A549 (cell line): Measurements from ENCODE around the gene COQ5. TPM values are rescaled to one million over a fixed set of nuclear protein-coding genes. Genes with fewer than 3 reads are reported as not detected.
A peak's percentile ranks its signal among the peaks of the same experiment; 100 is the strongest.

Source experiments
- ATAC-seq, 2 experiments: fragments of 200-7000 bp in 1 of 2; fragments of >200 bp in 1 of 2; cut with Nextera tagmentation in 1 of 2; cut with Tn5 transposase in 1 of 2; 3 replicates each; pipeline versions ENCODE4 v1.8.0 to v1.9.1; 2018 to 2020; ENCODE audit warnings: mild to moderate bottlenecking in 1 of 2, moderate library complexity in 1 of 2
- CTCF ChIA-PET: fragments of 300-600 bp; sonication (Branson Sonifier 250); formaldehyde crosslinking; extraction: SDS; loops from one replicate; lab custom pipeline; 2021; ENCODE audit warnings: antibody characterized with exemption, inconsistent platforms; lab: Yijun Ruan, JAX
- POLR2A ChIA-PET: fragments of 350-600 bp; formaldehyde crosslinking; extraction: SDS; loops from one replicate; lab custom pipeline; 2021; ENCODE audit warnings: antibody characterized with exemption, inconsistent platforms; lab: Yijun Ruan, JAX
- DNase-seq, 2 experiments: peaks; one replicate each; pipeline versions ENCODE4 v3.0.0 to v3.0.0-alpha.2; 2011 to 2016; ENCODE audit warnings: low read depth in 1 of 2, low spot score in 1 of 2
- FAIRE-seq: peaks from 2 replicates; lab custom pipeline; 2011; peaks lifted over from hg19 to GRCh38; lab: Jason Lieb, UNC
- H3K27ac ChIP-seq, 2 experiments: fragments of >200 bp; sonication (Bioruptor Twin); formaldehyde crosslinking; 3 replicates each; pipeline ENCODE4 v1.5.1; 2016 to 2017
- H3K4me1 ChIP-seq: fragments of >200 bp; sonication (Bioruptor Twin); formaldehyde crosslinking; 3 replicates; pipeline ENCODE4 v1.6.1; 2016
- H3K4me2 ChIP-seq: fragments of >200 bp; sonication (Bioruptor Twin); formaldehyde crosslinking; 3 replicates; pipeline ENCODE4 v1.6.1; 2016
- H3K4me3 ChIP-seq: fragments of >200 bp; sonication (Bioruptor Twin); formaldehyde crosslinking; 3 replicates; pipeline ENCODE4 v1.5.1; 2016
- H3K9me3 ChIP-seq: fragments of >200 bp; sonication (Bioruptor Twin); formaldehyde crosslinking; 3 replicates; pipeline ENCODE4 v1.6.1; 2016
- CBX2 ChIP-seq: fragments of 200-600 bp; sonication (generic); IDR thresholded peaks from 2 replicates; pipeline ENCODE4 v1.6.1; 2016; ENCODE audit warnings: low read depth, mild to moderate bottlenecking, borderline replicate concordance
- CTCF ChIP-seq: fragments of >200 bp; sonication (Bioruptor Twin); formaldehyde crosslinking; IDR thresholded peaks from 3 replicates; pipeline ENCODE4 v1.5.1; 2016
- E2F6 ChIP-seq: IDR thresholded peaks from 2 replicates; pipeline ENCODE4 v1.6.1; 2012; ENCODE audit warnings: low read depth, borderline replicate concordance
- FOSB ChIP-seq: fragments of 250-450 bp; sonication (Bioruptor Pico); IDR thresholded peaks from 2 replicates; pipeline ENCODE4 v1.5.0; 2020; ENCODE audit warnings: mild to moderate bottlenecking, moderate library complexity
- FOSL2 ChIP-seq, 2 experiments: fragments of 450-650 bp in 1 of 2; fragments of >200 bp in 1 of 2; sonication (Bioruptor Twin) in 1 of 2; formaldehyde crosslinking; IDR thresholded peaks; 2 replicates each; pipeline versions ENCODE4 v1.5.0 to v1.6.1; 2016 to 2020; ENCODE audit warnings: mild to moderate bottlenecking in 1 of 2, moderate library complexity in 1 of 2
- FOXS1 ChIP-seq: fragments of 250-450 bp; sonication (Bioruptor Pico); IDR thresholded peaks from 2 replicates; pipeline ENCODE4 v1.5.0; 2020; ENCODE audit warnings: mild to moderate bottlenecking, moderate library complexity
- HDAC2 ChIP-seq: fragments of 200-600 bp; sonication (generic); IDR thresholded peaks from 2 replicates; pipeline ENCODE4 v1.6.1; 2016
- HES2 ChIP-seq: fragments of >200 bp; sonication (Bioruptor Twin); formaldehyde crosslinking; IDR thresholded peaks from 2 replicates; pipeline ENCODE4 v1.6.1; 2016
- JUNB ChIP-seq: fragments of >200 bp; sonication (Bioruptor Twin); formaldehyde crosslinking; IDR thresholded peaks from 2 replicates; pipeline ENCODE4 v1.6.1; 2016
- KDM1A ChIP-seq: fragments of 200-600 bp; sonication (generic); IDR thresholded peaks from 2 replicates; pipeline ENCODE4 v1.6.1; 2016; ENCODE audit warnings: low read depth, mild to moderate bottlenecking
- MAFK ChIP-seq: fragments of 450-650 bp; IDR thresholded peaks from 2 replicates; pipeline ENCODE4 v1.6.1; 2014; ENCODE audit not compliant: partially characterized antibody
- MYC ChIP-seq: IDR thresholded peaks from 2 replicates; pipeline ENCODE4 v1.6.1; 2012; ENCODE audit warnings: mild to moderate bottlenecking, inconsistent platforms, low read length, improper control_type of control experiment, borderline replicate concordance
- NR3C1 ChIP-seq: fragments of >200 bp; sonication (Bioruptor Twin); formaldehyde crosslinking; IDR thresholded peaks from 3 replicates; pipeline ENCODE4 v1.6.1; 2017
- PBX3 ChIP-seq: IDR thresholded peaks from 2 replicates; pipeline ENCODE4 v1.6.1; 2012
- POLR2A ChIP-seq: IDR thresholded peaks from 2 replicates; pipeline ENCODE4 v1.6.1; 2012; ENCODE audit warnings: mild to moderate bottlenecking, low read length
- RCOR1 ChIP-seq: fragments of 150-350 bp; IDR thresholded peaks from 2 replicates; pipeline ENCODE4 v1.6.1; 2014; ENCODE audit warnings: antibody characterized with exemption, low read length, low read depth
- SMC3 ChIP-seq: fragments of >200 bp; sonication (Bioruptor Twin); formaldehyde crosslinking; IDR thresholded peaks from 3 replicates; pipeline ENCODE4 v1.6.1; 2018; ENCODE audit warnings: inconsistent platforms
- TP53 ChIP-seq: fragments of 250-450 bp; sonication (Bioruptor Pico); IDR thresholded peaks from 2 replicates; pipeline ENCODE4 v1.5.0; 2021; ENCODE audit warnings: mild to moderate bottlenecking, moderate library complexity
- WGBS: methylation state at CpG from one replicate; pipeline ENCODE4 v1.1.6; 2017; ENCODE audit errors: missing lambda C conversion rate; 5-methylcytosine and 5-hydroxymethylcytosine counted together
- polyA plus RNA-seq, 4 experiments: library from polyadenylated mRNA; depleted of rRNA in 3 of 4; stranded (reverse); fragments of >200 nt; fragmentation: RNase III in 1 of 4; extraction: RNeasy Plus Mini Kit Qiagen cat#74134 plus additional on column Dnase treatment in 1 of 4; gene quantifications; 2 replicates in 3 of 4; 3 replicates in 1 of 4; pipeline ENCODE4 v1.2.3, GENCODE V29; 2011 to 2017
- TF ChIP-seq, protein P1 (sequence below): fragments of 250-450 bp; sonication (Bioruptor Pico); IDR thresholded peaks from 2 replicates; pipeline ENCODE4 v1.5.0; 2020; ENCODE audit warnings: low read depth, mild to moderate bottlenecking, moderate library complexity
- TF ChIP-seq, protein P2 (sequence below): fragments of 450-650 bp; IDR thresholded peaks from 2 replicates; pipeline ENCODE4 v1.6.1; 2014; ENCODE audit warnings: antibody characterized with exemption

The COQ5 gene
- polyA plus RNA-seq, 2 of the 4 experiments (the other 2 are of a cell fraction) = 49.6 to 100.0 TPM

DNA sequence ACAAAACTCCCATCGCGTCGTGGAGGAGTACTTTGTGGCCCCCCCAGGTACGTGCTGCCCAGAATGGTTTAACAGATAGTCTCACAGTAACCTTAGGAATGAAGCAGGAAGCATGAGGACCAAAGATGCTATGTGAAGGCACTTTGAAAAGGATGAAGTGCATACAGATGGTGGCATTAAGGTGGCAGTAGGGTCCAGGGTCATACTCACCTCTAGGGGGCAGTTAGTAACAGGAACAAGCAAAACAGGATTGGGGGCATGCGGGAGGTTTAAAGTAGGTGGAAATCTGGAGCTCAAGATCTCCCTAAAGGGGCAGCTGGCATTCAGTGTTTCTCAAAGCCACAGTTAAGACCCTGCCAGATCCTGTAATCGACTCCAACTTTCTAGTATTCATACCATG lies 71.8 kb downstream of the COQ5 start:
- H3K4me2 ChIP-seq = no peak overlapping the region
- peak; percentile 44 to 45 for DNase-seq
- TF ChIP-seq, protein P1, sequence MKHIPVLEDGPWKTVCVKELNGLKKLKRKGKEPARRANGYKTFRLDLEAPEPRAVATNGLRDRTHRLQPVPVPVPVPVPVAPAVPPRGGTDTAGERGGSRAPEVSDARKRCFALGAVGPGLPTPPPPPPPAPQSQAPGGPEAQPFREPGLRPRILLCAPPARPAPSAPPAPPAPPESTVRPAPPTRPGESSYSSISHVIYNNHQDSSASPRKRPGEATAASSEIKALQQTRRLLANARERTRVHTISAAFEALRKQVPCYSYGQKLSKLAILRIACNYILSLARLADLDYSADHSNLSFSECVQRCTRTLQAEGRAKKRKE (CRISPR knock-in tag) = no peak
- TF ChIP-seq CTCF = peak; percentile 32
- TF ChIP-seq JUNB = no peak
- TF ChIP-seq, all 56 proteins: peak for 1
- no peaks in the 10 kb centered on the region for H3K4me1 ChIP-seq
- H3K9me3 ChIP-seq = no peaks in the 10 kb centered on the region
- H3K27ac ChIP-seq = no peak overlapping the region
- WGBS = 91% methylated on average over 6 of the region's 6 CpGs
- peak; percentile 60 to 71; a peak in 5 of 6 replicates for ATAC-seq
- ChIA-PET CTCF (interaction anchor here (0.8 to 12.0 kb wide), 12 partner anchors 9 to 131 kb away, joined by 3 to 167 read pairs (median 3); partner anchors contain the start of genes PLA2G1B and SRSF9), POLR2A (interaction anchor here (0.6 to 0.7 kb wide), 2 partner anchors 39 to 192 kb away, joined by 3 to 6 read pairs; no protein-coding TSS in a partner anchor)
- no peak for FAIRE-seq
- H3K4me3 ChIP-seq = no peak overlapping the region

DNA sequence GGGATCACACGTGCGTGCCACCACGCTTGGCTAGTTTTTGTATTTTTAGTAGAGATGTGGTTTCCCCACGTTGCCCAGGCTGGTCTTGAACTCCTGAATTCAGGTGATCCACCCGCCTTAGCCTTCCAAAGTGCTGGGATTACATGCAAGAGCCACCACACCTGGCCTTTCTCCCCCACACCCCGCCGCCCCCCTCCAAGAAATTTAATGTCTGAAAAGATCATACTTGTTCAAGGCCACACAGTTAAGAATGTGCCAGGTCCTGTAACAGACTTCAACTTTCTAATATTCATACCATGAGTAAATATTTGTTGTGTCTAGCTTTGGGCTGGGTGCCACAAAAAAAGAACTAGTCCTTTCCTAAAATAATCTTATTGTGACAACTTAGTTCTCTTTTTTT lies 73.7 kb downstream of the COQ5 start:
- DNase-seq (no peak), FAIRE-seq (no peak), ATAC-seq (no peak)
- TF ChIP-seq FOSB (CRISPR knock-in tag) (no peak), FOXS1 (CRISPR knock-in tag) (no peak), E2F6 (no peak), KDM1A (no peak), JUNB (no peak), CBX2 (no peak), FOSL2 (IDR thresholded peaks at IDR 0.05) (no peak), FOSL2 (CRISPR knock-in tag; IDR thresholded peaks at IDR 0.05) (no peak), HDAC2 (no peak), TP53 (CRISPR knock-in tag) (no peak), NR3C1 (no peak), SMC3 (no peak), PBX3 (no peak), HES2 (no peak), POLR2A (no peak), MYC (no peak), MAFK (no peak), RCOR1 (no peak)
- TF ChIP-seq, protein P2, sequence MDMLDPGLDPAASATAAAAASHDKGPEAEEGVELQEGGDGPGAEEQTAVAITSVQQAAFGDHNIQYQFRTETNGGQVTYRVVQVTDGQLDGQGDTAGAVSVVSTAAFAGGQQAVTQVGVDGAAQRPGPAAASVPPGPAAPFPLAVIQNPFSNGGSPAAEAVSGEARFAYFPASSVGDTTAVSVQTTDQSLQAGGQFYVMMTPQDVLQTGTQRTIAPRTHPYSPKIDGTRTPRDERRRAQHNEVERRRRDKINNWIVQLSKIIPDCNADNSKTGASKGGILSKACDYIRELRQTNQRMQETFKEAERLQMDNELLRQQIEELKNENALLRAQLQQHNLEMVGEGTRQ = no peak
- TF ChIP-seq, protein P1 (CRISPR knock-in tag) = no peak
- Histone ChIP-seq H3K27ac (no peak overlapping the region), H3K4me2 (no peak overlapping the region), H3K9me3 (no peaks in the 10 kb centered on the region), H3K4me3 (no peak overlapping the region), H3K4me1 (no peaks in the 10 kb centered on the region)
- POLR2A ChIA-PET = no interaction called here
- CTCF ChIA-PET = interaction anchor here (1.2 to 12.0 kb wide), 3 partner anchors 10 to 516 kb away, joined by 3 to 167 read pairs (median 4); partner anchors contain the start of gene SRSF9
- WGBS = 91% methylated on average over 7 of the region's 7 CpGs
